Measurements from ENCODE around the gene KLK12. TPM values are rescaled to one million over a fixed set of nuclear protein-coding genes. Genes with fewer than 3 reads are reported as not detected.

The KLK12 gene
- total and polyA plus RNA-seq, 11 donors, result not detected

DNA sequence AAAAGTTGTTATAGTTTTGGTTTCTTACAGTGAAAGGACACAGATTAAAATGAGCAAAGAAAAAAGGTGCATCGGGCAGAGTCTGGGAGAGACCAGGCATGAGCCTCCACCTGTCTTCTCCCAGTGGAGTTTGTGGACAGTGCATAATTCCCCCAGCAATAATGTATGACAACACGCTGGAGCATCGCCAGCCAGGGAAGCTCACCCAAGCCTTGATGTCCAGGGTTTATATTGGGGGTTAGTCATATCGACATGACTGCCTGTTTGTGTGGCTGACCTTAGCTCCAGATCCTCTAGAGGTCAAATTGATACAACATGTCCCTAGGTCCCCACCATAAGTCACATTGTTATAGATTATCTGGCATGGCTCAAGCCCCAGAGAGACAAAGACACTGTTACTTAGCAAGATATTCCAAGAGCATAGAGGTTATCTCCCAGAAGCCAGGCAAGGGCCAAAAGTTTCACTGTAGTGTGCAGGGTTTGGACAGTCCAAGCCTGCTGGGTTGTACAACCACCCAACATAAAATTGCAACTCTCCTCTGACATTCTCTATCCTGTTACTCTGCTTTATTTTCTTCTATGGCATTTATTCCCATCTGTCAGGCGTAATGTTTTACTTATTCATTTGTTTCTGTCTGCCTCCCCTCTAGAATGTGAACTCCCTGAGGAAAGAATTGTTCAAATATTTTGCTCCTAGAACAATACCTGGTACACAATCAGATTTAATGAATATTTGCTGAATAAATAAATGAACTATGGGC lies 35.7 kb upstream of the KLK12 start:
- DNase-seq (no peak), ATAC-seq (no peak)
- intact Hi-C loops (cut with DNase I), result no loop called here
- H3K9me3 ChIP-seq, result peaks cover 0 to 20% (median 3%) of the 10 kb centered on the region in 12 donors
- WGBS, 4 donors, result 75 to 88% (median 82%) methylated on average over 5 of the region's 5 CpGs
- H3K4me3 ChIP-seq, result no peak overlapping the region
- no peak for TF ChIP-seq POLR2A (IDR thresholded peaks at IDR 0.05)
- TF ChIP-seq, protein P1, sequence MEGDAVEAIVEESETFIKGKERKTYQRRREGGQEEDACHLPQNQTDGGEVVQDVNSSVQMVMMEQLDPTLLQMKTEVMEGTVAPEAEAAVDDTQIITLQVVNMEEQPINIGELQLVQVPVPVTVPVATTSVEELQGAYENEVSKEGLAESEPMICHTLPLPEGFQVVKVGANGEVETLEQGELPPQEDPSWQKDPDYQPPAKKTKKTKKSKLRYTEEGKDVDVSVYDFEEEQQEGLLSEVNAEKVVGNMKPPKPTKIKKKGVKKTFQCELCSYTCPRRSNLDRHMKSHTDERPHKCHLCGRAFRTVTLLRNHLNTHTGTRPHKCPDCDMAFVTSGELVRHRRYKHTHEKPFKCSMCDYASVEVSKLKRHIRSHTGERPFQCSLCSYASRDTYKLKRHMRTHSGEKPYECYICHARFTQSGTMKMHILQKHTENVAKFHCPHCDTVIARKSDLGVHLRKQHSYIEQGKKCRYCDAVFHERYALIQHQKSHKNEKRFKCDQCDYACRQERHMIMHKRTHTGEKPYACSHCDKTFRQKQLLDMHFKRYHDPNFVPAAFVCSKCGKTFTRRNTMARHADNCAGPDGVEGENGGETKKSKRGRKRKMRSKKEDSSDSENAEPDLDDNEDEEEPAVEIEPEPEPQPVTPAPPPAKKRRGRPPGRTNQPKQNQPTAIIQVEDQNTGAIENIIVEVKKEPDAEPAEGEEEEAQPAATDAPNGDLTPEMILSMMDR (IDR thresholded peaks at IDR 0.05), result no peak
- H3K4me1 ChIP-seq, result peaks cover 0 to 4% (median 0%) of the 10 kb centered on the region in 12 donors
- peaks cover 0 to 8% (median 0%) of the 10 kb centered on the region in 9 donors for H3K27me3 ChIP-seq
- no peaks in the 10 kb centered on the region for H3K36me3 ChIP-seq
- no peak overlapping the region for H3K27ac ChIP-seq

DNA sequence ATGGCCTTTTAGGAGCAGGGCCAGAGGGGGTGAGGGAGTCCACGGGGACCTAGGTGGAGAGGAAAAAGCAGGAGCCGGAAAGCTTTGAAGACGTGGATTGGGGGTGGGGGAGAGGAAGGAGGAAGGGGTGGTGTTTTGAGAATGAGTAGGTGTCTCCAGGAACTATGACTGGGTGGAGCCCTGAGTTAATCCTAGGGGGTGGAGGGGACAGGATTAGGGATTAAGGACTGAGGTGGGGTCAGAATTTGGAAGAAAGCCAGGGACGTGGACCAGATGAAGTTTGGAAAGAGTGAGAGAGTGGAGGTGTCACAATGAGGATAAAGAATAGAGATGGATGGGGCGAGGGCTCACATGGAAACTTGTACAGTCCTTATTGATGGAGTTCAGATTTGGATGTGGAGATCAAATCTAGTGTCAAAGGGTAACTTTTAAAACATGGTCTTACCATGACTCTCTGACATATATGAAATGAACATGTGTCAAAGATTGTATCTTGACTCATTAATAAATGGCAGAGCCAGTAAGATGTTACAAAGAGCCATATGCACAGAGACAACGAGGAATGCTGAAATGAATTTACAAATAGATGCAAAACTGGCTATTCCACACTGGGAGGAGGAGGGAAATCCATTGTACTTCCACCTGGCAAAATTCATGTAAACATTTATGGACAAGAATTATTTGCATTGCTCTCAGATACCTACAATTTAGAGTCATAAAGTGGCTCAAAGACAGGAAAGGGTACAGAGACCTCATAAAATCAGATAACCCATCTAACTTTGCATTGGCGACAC lies 31.8 kb upstream of the KLK12 start:
- intact Hi-C loops (cut with DNase I), result no loop called here
- TF ChIP-seq, protein P1 (IDR thresholded peaks at IDR 0.05), result no peak
- no peak for TF ChIP-seq POLR2A (IDR thresholded peaks at IDR 0.05)
- ATAC-seq (peak in 1 of 4 donors; percentile 15), DNase-seq (no peak)
- H3K9me3 ChIP-seq, result no peaks in the 10 kb centered on the region
- H3K27me3 ChIP-seq, result peaks cover 0 to 38% (median 8%) of the 10 kb centered on the region in 9 donors
- 57 to 66% (median 63%) methylated on average over 7 of the region's 7 CpGs for WGBS, 4 donors
- H3K4me3 ChIP-seq, result no peak overlapping the region
- peaks cover 0 to 15% (median 5%) of the 10 kb centered on the region in 12 donors for H3K4me1 ChIP-seq
- no peaks in the 10 kb centered on the region for H3K36me3 ChIP-seq
- no peak overlapping the region for H3K27ac ChIP-seq

DNA sequence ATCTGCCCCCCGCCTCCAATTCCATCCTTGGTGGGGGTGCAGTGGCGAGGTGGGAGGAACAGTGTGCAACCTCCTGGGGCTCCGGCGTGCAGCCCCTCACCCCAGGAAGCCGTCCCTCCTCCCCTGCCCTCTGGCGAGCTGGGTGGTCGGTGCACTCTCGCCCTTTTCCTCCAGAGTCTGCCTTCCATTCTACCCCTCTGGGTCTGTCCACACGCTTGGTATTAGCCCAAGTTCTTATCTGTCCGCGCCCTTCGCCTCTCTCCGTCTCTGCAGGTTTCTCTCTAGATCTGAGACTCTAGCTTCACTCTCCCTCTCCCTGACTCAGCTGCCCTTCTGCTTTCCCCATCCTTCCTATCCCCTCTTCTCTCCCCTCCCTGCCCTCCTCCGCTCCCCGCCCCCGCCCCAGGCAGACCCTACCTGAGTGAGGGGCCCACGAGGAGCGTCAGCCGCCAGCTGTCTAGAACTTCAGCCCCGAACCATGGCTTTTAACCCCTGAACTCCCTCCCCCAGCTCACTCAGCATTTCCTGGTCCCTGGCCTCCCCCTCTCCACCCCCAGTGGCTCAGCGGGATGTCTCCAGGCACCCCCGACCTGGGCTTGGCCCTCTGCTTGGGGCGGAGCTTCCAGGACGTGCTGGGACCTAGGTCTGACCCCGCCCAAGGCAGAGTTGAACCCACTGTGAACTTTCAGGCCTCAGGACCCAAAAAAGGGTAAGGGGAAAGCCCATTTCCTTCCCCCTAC lies 30.6 kb upstream of the KLK12 start:
- H3K36me3 ChIP-seq, result no peaks in the 10 kb centered on the region
- DNase-seq (no peak), ATAC-seq (peak in 3 of 4 donors; percentile 17 to 33 (median 25))
- H3K4me3 ChIP-seq, result peak overlapping the region in 9 of 12 donors; percentile 31 to 44 (median 42)
- H3K9me3 ChIP-seq, result no peaks in the 10 kb centered on the region
- TF ChIP-seq, protein P1 (IDR thresholded peaks at IDR 0.05), result no peak
- TF ChIP-seq POLR2A (IDR thresholded peaks at IDR 0.05), result no peak
- H3K27me3 ChIP-seq, result peaks cover 0 to 38% (median 8%) of the 10 kb centered on the region in 9 donors
- 11 to 21% (median 15%) methylated on average over 25 of the region's 25 CpGs for whole genome bisulfite sequencing, 4 donors
- H3K4me1 ChIP-seq, result peaks cover 0 to 15% (median 5%) of the 10 kb centered on the region in 12 donors
- peak overlapping the region in 1 of 12 donors; percentile 43 for H3K27ac ChIP-seq
- intact Hi-C loops (cut with DNase I), result no loop called here

Data from heart left ventricle (tissue), 16 donors.